Measurements from ENCODE around the gene RTN4. TPM values are rescaled to one million over a fixed set of nuclear protein-coding genes. Genes with fewer than 3 reads are reported as not detected.

RTN4 gene
- total RNA-seq, 4 donors from 2014 or later: 249 to 292 (median 276) TPM

- intact Hi-C loops (cut with DNase I; ENCODE audit: low total_unique reads): no loop called here
- WGBS, 2 donors: 58 to 61% methylated on average over 4 of the region's 4 CpGs
- no peak for TF ChIP-seq POLR2A (IDR thresholded peaks at IDR 0.05)
- TF ChIP-seq, protein P1, sequence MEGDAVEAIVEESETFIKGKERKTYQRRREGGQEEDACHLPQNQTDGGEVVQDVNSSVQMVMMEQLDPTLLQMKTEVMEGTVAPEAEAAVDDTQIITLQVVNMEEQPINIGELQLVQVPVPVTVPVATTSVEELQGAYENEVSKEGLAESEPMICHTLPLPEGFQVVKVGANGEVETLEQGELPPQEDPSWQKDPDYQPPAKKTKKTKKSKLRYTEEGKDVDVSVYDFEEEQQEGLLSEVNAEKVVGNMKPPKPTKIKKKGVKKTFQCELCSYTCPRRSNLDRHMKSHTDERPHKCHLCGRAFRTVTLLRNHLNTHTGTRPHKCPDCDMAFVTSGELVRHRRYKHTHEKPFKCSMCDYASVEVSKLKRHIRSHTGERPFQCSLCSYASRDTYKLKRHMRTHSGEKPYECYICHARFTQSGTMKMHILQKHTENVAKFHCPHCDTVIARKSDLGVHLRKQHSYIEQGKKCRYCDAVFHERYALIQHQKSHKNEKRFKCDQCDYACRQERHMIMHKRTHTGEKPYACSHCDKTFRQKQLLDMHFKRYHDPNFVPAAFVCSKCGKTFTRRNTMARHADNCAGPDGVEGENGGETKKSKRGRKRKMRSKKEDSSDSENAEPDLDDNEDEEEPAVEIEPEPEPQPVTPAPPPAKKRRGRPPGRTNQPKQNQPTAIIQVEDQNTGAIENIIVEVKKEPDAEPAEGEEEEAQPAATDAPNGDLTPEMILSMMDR (IDR thresholded peaks at IDR 0.05): no peak
- no peak for DNase-seq (ENCODE audit: low spot score in 2 of 2)
- H3K4me3 ChIP-seq (ENCODE audit: low read depth, poor library complexity, severe bottlenecking): no peak overlapping the region
Observed at GRCh38 chr2:54964816-54965215, 85.4 kb downstream of the RTN4 start.

DNA sequence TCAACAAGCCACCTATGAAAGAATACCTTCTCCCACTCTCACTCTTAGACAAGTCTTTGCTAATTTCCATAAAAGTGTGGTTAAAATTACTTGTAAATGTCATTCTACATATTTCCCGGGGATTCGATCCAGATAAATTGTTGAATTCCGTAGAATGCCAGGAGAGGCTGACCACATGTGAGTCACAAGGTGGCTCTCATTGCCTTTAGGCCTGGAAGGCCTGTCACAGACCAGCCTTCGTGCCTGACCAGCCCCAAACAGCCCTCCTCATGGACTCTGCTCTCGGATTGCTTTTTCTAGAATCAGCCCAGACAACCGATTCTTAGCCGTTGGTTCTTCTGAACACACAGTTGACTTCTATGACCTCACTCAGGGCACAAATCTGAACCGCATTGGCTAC is 86.0 kb downstream of the RTN4 start:
- no peak overlapping the region for H3K4me3 ChIP-seq (ENCODE audit: low read depth, poor library complexity, severe bottlenecking)
- whole genome bisulfite sequencing, 2 donors: 76 to 88% methylated on average over 8 of the region's 8 CpGs
- intact Hi-C loops (cut with DNase I; ENCODE audit: low total_unique reads): no loop called here
- no peak for DNase-seq (ENCODE audit: low spot score in 2 of 2)
- TF ChIP-seq POLR2A (IDR thresholded peaks at IDR 0.05): no peak
- TF ChIP-seq, protein P1 (IDR thresholded peaks at IDR 0.05): no peak

DNA sequence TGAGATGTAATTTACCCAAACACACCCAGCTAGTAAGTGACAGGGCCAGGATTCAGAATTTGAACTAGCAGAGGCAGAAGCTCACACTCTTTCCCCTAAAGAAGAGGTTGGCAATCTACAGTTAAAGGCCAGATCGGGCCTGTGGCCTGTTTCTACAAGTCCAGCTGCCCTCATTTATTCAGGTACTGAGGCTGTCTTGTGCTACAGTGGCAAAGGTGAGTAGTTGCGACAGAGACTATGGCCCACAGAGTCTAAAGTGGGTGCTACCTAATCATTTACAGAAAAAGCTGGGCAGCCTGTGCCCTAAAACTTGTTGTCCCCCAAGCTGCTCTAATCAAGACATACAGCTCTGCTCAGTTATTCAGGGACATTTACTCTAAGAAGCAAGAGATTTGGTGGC is 86.8 kb downstream of the RTN4 start:
- no peak for DNase-seq (ENCODE audit: low spot score in 2 of 2)
- no peak for TF ChIP-seq POLR2A (IDR thresholded peaks at IDR 0.05)
- TF ChIP-seq, protein P1 (IDR thresholded peaks at IDR 0.05): no peak
- intact Hi-C loops (cut with DNase I; ENCODE audit: low total_unique reads): no loop called here
- no peak overlapping the region for H3K4me3 ChIP-seq (ENCODE audit: low read depth, poor library complexity, severe bottlenecking)
- 70 to 79% methylated on average over 2 of the region's 2 CpGs for WGBS, 2 donors

GRCh38 chr2:54962935-54963440 is 87.3 kb downstream of the RTN4 start:
- 57 to 68% methylated on average over 3 of the region's 3 CpGs for WGBS, 2 donors
- no peak overlapping the region for H3K4me3 ChIP-seq (ENCODE audit: low read depth, poor library complexity, severe bottlenecking)
- intact Hi-C loops (cut with DNase I; ENCODE audit: low total_unique reads): no loop called here
- no peak for DNase-seq (ENCODE audit: low spot score in 2 of 2)
- TF ChIP-seq POLR2A (IDR thresholded peaks at IDR 0.05): no peak
- TF ChIP-seq, protein P1 (IDR thresholded peaks at IDR 0.05): no peak

DNA sequence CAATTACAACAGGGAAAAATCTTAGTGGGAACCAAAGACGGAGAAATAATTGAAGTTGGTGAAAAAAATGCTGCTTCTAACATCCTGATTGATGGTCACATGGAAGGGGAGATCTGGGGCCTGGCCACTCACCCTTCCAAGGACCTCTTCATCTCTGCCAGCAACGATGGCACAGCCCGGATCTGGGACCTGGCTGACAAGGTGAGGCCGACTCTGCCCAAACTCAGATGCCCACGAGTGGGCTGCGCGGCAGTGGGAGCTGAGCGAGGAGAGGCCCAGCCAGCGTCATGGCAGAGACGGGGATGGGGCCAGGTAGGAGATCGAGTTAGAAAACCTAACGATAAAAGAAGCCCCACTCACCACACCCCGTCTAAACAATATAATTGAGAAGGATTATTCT is 87.7 kb downstream of the RTN4 start:
- TF ChIP-seq, protein P1 (IDR thresholded peaks at IDR 0.05): no peak
- TF ChIP-seq POLR2A (IDR thresholded peaks at IDR 0.05): no peak
- 94% methylated on average over 13 of the region's 13 CpGs for WGBS, 2 donors
- DNase-seq (ENCODE audit: low spot score in 2 of 2): no peak
- intact Hi-C loops (cut with DNase I; ENCODE audit: low total_unique reads): no loop called here
- no peak overlapping the region for H3K4me3 ChIP-seq (ENCODE audit: low read depth, poor library complexity, severe bottlenecking)

DNA sequence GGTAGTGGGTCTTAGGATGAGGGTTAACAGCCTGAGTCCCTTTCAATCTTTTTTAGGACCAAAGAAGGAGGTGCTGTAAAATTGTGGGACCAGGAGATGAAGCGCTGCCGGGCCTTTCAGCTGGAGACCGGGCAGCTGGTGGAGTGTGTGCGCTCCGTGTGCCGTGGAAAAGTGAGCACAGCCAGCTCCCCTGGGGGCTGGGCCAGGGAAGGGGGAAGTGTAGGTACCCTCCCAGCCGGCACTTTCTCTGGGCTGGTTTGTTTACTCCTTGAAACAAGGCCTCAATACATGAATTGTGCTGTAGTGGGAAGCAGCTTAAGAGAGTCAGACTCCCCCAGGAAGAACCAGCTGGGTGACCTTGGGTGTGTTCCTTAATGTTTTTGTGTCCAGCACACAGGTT is 90.1 kb downstream of the RTN4 start:
- TF ChIP-seq, protein P1 (IDR thresholded peaks at IDR 0.05): no peak
- TF ChIP-seq POLR2A (IDR thresholded peaks at IDR 0.05): no peak
- peak in 1 of 2 donors; percentile 60 for DNase-seq (ENCODE audit: low spot score in 2 of 2)
- intact Hi-C loops (cut with DNase I; ENCODE audit: low total_unique reads): no loop called here
- no peak overlapping the region for H3K4me3 ChIP-seq (ENCODE audit: low read depth, poor library complexity, severe bottlenecking)
- WGBS, 2 donors: 78 to 88% methylated on average over 7 of the region's 7 CpGs
